GM08714 (cell line): ENCODE results near the gene SGPP1.
A peak's percentile ranks its signal among the peaks of the same experiment; 100 is the strongest.
"Not testable (repeated sequence)": the region's sequence is repeated elsewhere in the genome, so short reads cannot be mapped to it uniquely, and the experiment has no call there.

Source experiments
- H3K4me3 ChIP-seq: fragments of 200-500 bp; sonication (Bioruptor generic); 2 replicates; pipeline ENCODE4 v1.5.1; 2014; ENCODE audit warnings: mild to moderate bottlenecking, low read length, inconsistent platforms
- ZNF274 ChIP-seq: IDR thresholded peaks from 2 replicates; pipeline ENCODE4 v1.6.1; 2012; ENCODE audit warnings: mild to moderate bottlenecking, low read depth, low read length

The SGPP1 gene

GRCh38 chr14:63644741-63645140 is 83.1 kb downstream of the SGPP1 start:
- no peak overlapping the region for H3K4me3 ChIP-seq
- TF ChIP-seq ZNF274, result no peak

- H3K4me3 ChIP-seq, result peak overlapping the region; percentile 73; the same call in 1 of the 2 replicates
- no peak for TF ChIP-seq ZNF274
Observed at GRCh38 chr14:63642656-63643382, 85.0 kb downstream of the SGPP1 start.

- peak overlapping the region; percentile 73 for H3K4me3 ChIP-seq
Observed at GRCh38 chr14:63642229-63642611, 85.6 kb downstream of the SGPP1 start.

GRCh38 chr14:63641473-63642228 is 86.2 kb downstream of the SGPP1 start, which contains the start of gene WDR89:
Gene WDR89, minus strand, starts transcription at chr14:63641871. Its CDS starts 41,929 bp downstream, at chr14:63599942.
- TF ChIP-seq ZNF274, result no peak

More at GRCh38 chr14:63642229-63642611, 85.6 kb downstream of the SGPP1 start:
- no peak for TF ChIP-seq ZNF274

GRCh38 chr14:63638493-63638892 is 89.4 kb downstream of the SGPP1 start:
- H3K4me3 ChIP-seq, result no peak overlapping the region
- TF ChIP-seq ZNF274, result no peak

More at GRCh38 chr14:63641473-63642228, 86.2 kb downstream of the SGPP1 start, which contains the start of gene WDR89:
- H3K4me3 ChIP-seq, result peak within 1 kb of the TSS; percentile 73

- not testable (repeated sequence) for H3K4me3 ChIP-seq
Observed at GRCh38 chr14:63636094-63636635, 91.7 kb downstream of the SGPP1 start.
